PFSK-1 (cell line): ENCODE data around the gene IRF2BP2.
A peak's percentile ranks its signal among the peaks of the same experiment; 100 is the strongest.

Experiments used
- FOXP2 ChIP-seq: optimal IDR thresholded peaks from 2 replicates; pipeline ENCODE3; 2011; ENCODE audit warnings: borderline replicate concordance, control low read depth, inconsistent platforms; ENCODE audit not compliant: insufficient read depth; ENCODE audit errors: extremely low read length, extremely low read depth
- POLR2AphosphoS5 ChIP-seq: IDR thresholded peaks from 2 replicates; pipeline ENCODE4 v1.6.1; 2012; ENCODE audit warnings: low read depth, mild to moderate bottlenecking, control low read depth, low read length, moderate library complexity
- SIN3A ChIP-seq: IDR thresholded peaks from 2 replicates; pipeline ENCODE4 v1.6.1; 2012; ENCODE audit warnings: mild to moderate bottlenecking, low read length, moderate library complexity, borderline replicate concordance; ENCODE audit not compliant: insufficient read depth
- TAF1 ChIP-seq: IDR thresholded peaks from 2 replicates; pipeline ENCODE4 v1.6.1; 2012; ENCODE audit warnings: low read length, control low read depth, borderline replicate concordance; ENCODE audit not compliant: insufficient read depth
- TF ChIP-seq, protein P1 (sequence below), 2 experiments: IDR thresholded peaks; 2 replicates each; pipeline versions ENCODE4 v1.6.1 to v1.8.0; 2011 to 2012; ENCODE audit warnings: low read depth in 2 of 2, low read length in 2 of 2, control low read depth in 1 of 2, inconsistent platforms in 1 of 2, mild to moderate bottlenecking in 1 of 2, moderate library complexity in 1 of 2; ENCODE audit not compliant: insufficient read depth in 1 of 2

The IRF2BP2 gene

GRCh38 chr1:234609691-234610042 is 311 bp downstream of the IRF2BP2 start:
- TF ChIP-seq FOXP2 (no peak), SIN3A (no peak), TAF1 (no peak), POLR2AphosphoS5 (no peak)
- TF ChIP-seq, protein P1, sequence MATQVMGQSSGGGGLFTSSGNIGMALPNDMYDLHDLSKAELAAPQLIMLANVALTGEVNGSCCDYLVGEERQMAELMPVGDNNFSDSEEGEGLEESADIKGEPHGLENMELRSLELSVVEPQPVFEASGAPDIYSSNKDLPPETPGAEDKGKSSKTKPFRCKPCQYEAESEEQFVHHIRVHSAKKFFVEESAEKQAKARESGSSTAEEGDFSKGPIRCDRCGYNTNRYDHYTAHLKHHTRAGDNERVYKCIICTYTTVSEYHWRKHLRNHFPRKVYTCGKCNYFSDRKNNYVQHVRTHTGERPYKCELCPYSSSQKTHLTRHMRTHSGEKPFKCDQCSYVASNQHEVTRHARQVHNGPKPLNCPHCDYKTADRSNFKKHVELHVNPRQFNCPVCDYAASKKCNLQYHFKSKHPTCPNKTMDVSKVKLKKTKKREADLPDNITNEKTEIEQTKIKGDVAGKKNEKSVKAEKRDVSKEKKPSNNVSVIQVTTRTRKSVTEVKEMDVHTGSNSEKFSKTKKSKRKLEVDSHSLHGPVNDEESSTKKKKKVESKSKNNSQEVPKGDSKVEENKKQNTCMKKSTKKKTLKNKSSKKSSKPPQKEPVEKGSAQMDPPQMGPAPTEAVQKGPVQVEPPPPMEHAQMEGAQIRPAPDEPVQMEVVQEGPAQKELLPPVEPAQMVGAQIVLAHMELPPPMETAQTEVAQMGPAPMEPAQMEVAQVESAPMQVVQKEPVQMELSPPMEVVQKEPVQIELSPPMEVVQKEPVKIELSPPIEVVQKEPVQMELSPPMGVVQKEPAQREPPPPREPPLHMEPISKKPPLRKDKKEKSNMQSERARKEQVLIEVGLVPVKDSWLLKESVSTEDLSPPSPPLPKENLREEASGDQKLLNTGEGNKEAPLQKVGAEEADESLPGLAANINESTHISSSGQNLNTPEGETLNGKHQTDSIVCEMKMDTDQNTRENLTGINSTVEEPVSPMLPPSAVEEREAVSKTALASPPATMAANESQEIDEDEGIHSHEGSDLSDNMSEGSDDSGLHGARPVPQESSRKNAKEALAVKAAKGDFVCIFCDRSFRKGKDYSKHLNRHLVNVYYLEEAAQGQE (IDR thresholded peaks at IDR 0.05; ENCODE audit: insufficient read depth in 1 of 2, low read depth in 2 of 2, low read length in 2 of 2) = no peak

DNA sequence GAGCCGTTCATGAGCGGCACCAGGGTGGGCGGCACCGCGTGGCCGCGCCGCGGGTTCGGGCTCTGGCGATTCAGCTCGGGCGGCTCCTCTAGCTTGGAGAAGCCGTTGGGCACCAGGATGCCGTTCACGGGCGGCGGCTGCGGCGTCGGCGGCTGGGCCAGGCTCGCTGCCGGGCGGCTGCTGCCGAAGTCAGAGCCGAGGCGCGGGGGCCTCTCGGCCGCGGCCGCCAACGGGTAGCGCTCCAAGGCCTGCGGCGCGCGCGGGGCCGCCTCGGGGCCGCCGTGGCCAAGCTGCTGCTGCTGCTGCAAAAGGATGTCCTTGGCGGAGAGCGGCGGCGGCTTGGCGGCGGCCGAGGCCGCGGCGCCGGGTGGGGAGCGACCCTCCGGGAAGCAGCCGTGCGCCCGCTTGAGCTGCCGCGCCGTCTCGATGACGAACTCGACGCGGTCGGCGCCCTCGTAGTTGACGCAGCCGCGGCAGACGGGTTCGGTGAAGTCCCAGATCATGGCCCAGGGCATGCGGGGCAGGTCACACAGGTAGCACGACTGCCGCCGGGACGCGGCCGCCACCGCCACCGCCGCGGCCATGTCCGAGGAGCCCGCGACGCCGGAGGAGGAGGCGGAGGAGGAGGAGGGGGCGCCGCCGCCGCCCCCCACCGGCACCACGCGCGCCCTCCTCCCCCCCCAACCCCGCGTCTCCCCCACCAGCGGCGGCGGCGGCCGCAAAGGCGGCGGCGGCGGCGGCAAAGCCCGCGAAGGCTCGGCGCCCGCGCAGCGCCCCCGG is 877 bp downstream of the IRF2BP2 start:
- TF ChIP-seq POLR2AphosphoS5 (no peak), SIN3A (peak; percentile 17; the same call in 1 of the 2 replicates)

DNA sequence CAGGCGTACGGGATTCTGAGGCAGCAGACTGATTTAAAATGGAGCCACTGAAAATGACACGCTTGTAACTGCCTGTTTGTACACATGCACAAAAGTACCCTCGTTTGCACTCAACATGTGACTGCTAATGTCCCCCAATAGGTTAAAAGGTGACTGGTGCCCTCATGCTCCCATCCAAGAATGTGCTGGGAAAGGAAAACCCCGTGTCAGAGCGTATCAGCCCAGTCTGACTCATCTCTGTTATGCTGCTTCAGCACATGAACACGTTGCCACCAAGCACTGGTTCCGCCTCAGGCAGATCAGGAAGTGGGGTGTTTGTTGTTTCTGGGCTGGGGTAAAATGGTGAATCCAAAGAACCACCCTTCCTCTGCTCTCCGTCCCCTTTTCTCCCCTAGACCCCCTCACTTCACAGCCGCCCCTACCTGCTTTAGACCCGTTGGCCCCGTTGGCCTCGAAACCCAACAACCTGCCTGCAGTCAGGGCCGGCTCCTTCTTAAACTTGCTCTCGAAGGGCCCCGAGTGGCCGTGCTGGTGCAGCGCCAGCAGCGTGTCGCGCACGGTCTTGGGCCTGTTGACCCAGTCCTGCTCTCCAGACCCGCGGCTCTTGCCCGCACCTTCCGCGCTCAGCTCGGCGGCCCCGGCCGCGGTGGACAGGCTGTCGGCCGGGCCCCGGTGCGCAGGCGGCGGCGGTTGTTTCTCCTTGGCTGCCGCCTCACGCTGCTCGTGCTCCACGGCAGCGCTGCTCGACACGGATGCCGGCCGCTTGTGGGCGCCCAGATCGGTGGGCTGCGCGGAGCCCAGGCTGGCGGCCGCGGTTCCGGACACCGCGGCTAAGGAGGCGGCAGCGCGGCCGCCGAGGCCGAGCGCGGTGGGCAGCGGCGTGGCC is 1.7 kb downstream of the IRF2BP2 start:
- peak; percentile 67; the same call in 1 of the 2 replicates for TF ChIP-seq TAF1
- peak; percentile 99 for TF ChIP-seq SIN3A
- no peak for TF ChIP-seq FOXP2
- peak; percentile 52 for TF ChIP-seq POLR2AphosphoS5
- TF ChIP-seq, protein P1 (IDR thresholded peaks at IDR 0.05; ENCODE audit: insufficient read depth in 1 of 2, low read depth in 2 of 2, low read length in 2 of 2) = peak in 1 of 2 experiments; percentile 24; a peak in 1 of 4 replicates

GRCh38 chr1:234607109-234608024 is 2.6 kb downstream of the IRF2BP2 start:
- no peak for TF ChIP-seq POLR2AphosphoS5
- TF ChIP-seq FOXP2 = no peak
- no peak for TF ChIP-seq SIN3A
- TF ChIP-seq TAF1 = no peak
- TF ChIP-seq, protein P1 (IDR thresholded peaks at IDR 0.05; ENCODE audit: insufficient read depth in 1 of 2, low read depth in 2 of 2, low read length in 2 of 2) = no peak

DNA sequence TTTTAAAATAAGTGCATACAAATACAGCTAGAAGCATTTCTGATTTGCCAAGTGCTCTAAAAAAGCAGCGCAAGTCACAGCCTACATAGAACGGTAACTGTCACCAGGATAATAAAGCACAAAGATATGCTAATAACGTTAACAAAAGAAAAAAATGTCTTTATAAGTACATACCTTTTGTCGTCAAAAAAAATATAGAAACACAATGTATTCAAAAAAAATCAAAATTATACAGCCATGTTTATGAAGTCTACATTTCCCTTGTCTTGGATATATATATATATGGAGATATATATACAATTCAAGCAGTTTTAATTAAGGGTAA is 3.2 kb downstream of the IRF2BP2 start:
- 0 out of 2 replicates have a peak, but pooled peaks have one; percentile 4 for TF ChIP-seq SIN3A
- TF ChIP-seq, protein P1 (IDR thresholded peaks at IDR 0.05; ENCODE audit: insufficient read depth in 1 of 2, low read depth in 2 of 2, low read length in 2 of 2) = no peak
